ENCODE measurements around the gene RHOA. TPM values are rescaled to one million over a fixed set of nuclear protein-coding genes. Genes with fewer than 3 reads are reported as not detected.

RHOA gene
- total and polyA plus RNA-seq, 10 of the 15 experiments (the other 5 are each of a cell fraction or from before 2014, with no cell fraction given) = 246 to 1,049 (median 515) TPM

DNA sequence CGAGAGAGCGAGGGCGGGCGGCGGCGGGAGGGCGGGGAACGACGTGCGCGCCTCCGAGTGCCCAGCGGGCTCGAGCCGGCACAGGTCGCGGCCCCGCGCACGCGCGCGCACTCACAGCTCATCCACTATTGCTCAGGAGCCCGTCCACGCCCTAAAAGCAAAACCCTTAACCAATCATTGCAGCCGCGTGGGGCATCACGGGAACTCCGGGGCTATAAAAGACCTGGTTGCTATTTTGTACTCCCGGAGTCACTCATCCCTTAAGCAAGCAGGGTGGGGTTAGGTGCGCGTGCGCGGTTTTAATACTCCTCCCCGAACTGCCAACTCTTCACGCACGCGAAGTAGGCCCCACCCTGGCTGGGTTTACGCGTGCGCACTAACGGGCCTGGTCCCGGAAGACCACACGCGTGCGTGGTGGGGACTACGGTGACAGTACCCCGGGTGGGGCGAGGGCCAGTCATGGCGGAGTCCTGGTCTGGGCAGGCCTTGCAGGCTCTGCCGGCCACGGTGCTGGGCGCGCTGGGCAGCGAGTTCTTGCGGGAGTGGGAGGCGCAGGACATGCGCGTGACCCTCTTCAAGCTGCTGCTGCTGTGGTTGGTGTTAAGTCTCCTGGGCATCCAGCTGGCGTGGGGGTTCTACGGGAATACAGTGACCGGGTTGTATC lies at the start of gene RHOA, which contains the start of gene TCTA (continued):
- TF ChIP-seq, protein P1, sequence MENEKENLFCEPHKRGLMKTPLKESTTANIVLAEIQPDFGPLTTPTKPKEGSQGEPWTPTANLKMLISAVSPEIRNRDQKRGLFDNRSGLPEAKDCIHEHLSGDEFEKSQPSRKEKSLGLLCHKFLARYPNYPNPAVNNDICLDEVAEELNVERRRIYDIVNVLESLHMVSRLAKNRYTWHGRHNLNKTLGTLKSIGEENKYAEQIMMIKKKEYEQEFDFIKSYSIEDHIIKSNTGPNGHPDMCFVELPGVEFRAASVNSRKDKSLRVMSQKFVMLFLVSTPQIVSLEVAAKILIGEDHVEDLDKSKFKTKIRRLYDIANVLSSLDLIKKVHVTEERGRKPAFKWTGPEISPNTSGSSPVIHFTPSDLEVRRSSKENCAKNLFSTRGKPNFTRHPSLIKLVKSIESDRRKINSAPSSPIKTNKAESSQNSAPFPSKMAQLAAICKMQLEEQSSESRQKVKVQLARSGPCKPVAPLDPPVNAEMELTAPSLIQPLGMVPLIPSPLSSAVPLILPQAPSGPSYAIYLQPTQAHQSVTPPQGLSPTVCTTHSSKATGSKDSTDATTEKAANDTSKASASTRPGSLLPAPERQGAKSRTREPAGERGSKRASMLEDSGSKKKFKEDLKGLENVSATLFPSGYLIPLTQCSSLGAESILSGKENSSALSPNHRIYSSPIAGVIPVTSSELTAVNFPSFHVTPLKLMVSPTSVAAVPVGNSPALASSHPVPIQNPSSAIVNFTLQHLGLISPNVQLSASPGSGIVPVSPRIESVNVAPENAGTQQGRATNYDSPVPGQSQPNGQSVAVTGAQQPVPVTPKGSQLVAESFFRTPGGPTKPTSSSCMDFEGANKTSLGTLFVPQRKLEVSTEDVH (IDR thresholded peaks at IDR 0.05; ENCODE audit: low read depth, partially characterized antibody) = no peak
- no peak for TF ChIP-seq EP300 (IDR thresholded peaks at IDR 0.05; ENCODE audit: borderline replicate concordance in 1 of 2, control insufficient read depth in 1 of 2, low read depth in 2 of 2, low read length in 2 of 2)
- peak; percentile 90 for TF ChIP-seq CBFB (IDR thresholded peaks at IDR 0.05; ENCODE audit: low read depth)
- TF ChIP-seq BCL11A (IDR thresholded peaks at IDR 0.05; ENCODE audit: low read depth, low read length) = no peak
- TF ChIP-seq DPF2 (IDR thresholded peaks at IDR 0.05) = 0 out of 2 replicates have a peak, but pooled peaks have one; percentile 37
- TF ChIP-seq SKIL (IDR thresholded peaks at IDR 0.05; ENCODE audit: low read depth, poor library complexity, severe bottlenecking) = no peak
- peak; percentile 52; the same call in 1 of the 2 replicates for TF ChIP-seq RB1 (IDR thresholded peaks at IDR 0.05; ENCODE audit: borderline replicate concordance)
- peak; percentile 73 for TF ChIP-seq MYC (IDR thresholded peaks at IDR 0.05; ENCODE audit: insufficient read depth, insufficient read length, insufficient replicate concordance, low read length, severe bottlenecking)
- TF ChIP-seq TBL1XR1 (IDR thresholded peaks at IDR 0.05; ENCODE audit: low read depth, low read length) = no peak
